PC-9 (cell line): Measurements from ENCODE around the gene TLE1. TPM values are rescaled to one million over a fixed set of nuclear protein-coding genes. Genes with fewer than 3 reads are reported as not detected.

Source experiments
- BruUV-seq: library from RNA; stranded (reverse); fragments of 400-500 nt; replicated peaks from 2 replicates; lab custom pipeline; 2021; lab: Mats Ljungman, UMichigan
- CTCF ChIA-PET: fragments of 300-600 bp; sonication (Branson Sonifier 250); formaldehyde crosslinking; loops from one replicate; lab custom pipeline; 2022; ENCODE audit warnings: antibody characterized with exemption; lab: Charles Lee
- POLR2A ChIA-PET: fragments of 300-600 bp; sonication (Branson Sonifier 250); formaldehyde crosslinking; loops from one replicate; lab custom pipeline; 2022; ENCODE audit warnings: antibody characterized with exemption; ENCODE audit not compliant: unreplicated experiment; lab: Charles Lee
- DNase-seq, 2 experiments: peaks; one replicate each; pipeline versions ENCODE4 v3.0.0 to v3.0.0-alpha.2; 2015 to 2022; ENCODE audit warnings: mixed read lengths in 1 of 2
- H2AFZ ChIP-seq: fragments of 200-600 bp; sonication (generic); 2 replicates; pipeline ENCODE4 v1.8.1; 2017; ENCODE audit warnings: antibody characterized with exemption
- H3F3A ChIP-seq: fragments of 200-600 bp; sonication (generic); 2 replicates; pipeline ENCODE4 v1.8.1; 2017; ENCODE audit warnings: antibody characterized with exemption, mild to moderate bottlenecking, low read depth; ENCODE audit not compliant: insufficient read depth
- H3K27ac ChIP-seq: fragments of 200-600 bp; sonication (generic); 2 replicates; pipeline ENCODE4 v1.6.1; 2016; ENCODE audit warnings: mixed run types
- H3K27me3 ChIP-seq: fragments of 200-600 bp; sonication (generic); 2 replicates; pipeline ENCODE4 v1.6.1; 2016; ENCODE audit warnings: low read depth, mixed run types; ENCODE audit not compliant: insufficient read depth
- H3K36me3 ChIP-seq: fragments of 200-600 bp; sonication (generic); 2 replicates; pipeline ENCODE4 v1.6.1; 2016; ENCODE audit warnings: low read depth, mixed run types
- H3K4me1 ChIP-seq: fragments of 200-600 bp; sonication (generic); replicated peaks from 2 replicates; pipeline ENCODE4 v1.6.1; 2016; ENCODE audit warnings: mixed run types; ENCODE audit not compliant: insufficient read depth
- H3K4me2 ChIP-seq: fragments of 200-600 bp; sonication (generic); 2 replicates; pipeline ENCODE4 v1.6.1; 2017; ENCODE audit warnings: mixed run types
- H3K4me3 ChIP-seq: fragments of 200-600 bp; sonication (generic); 2 replicates; pipeline ENCODE4 v1.6.1; 2016; ENCODE audit warnings: mixed run types
- H3K79me2 ChIP-seq: fragments of 200-600 bp; sonication (generic); 2 replicates; pipeline ENCODE4 v1.6.1; 2017; ENCODE audit warnings: low read depth, mixed run types
- H3K9me2 ChIP-seq: fragments of 200-600 bp; sonication (generic); 2 replicates; pipeline ENCODE4 v1.8.1; 2017; ENCODE audit warnings: mild to moderate bottlenecking; ENCODE audit not compliant: insufficient read depth
- H3K9me3 ChIP-seq: fragments of 200-600 bp; sonication (generic); 2 replicates; pipeline ENCODE4 v1.8.1; 2016; ENCODE audit warnings: low read depth; ENCODE audit not compliant: insufficient read depth
- H4K20me1 ChIP-seq: fragments of 200-600 bp; sonication (generic); 2 replicates; pipeline ENCODE4 v1.8.1; 2017; ENCODE audit not compliant: insufficient read depth
- EZH2 ChIP-seq: fragments of 200-600 bp; sonication (generic); IDR thresholded peaks from 2 replicates; pipeline ENCODE4 v1.8.0; 2017; ENCODE audit warnings: antibody characterized with exemption, low read depth
- intact Hi-C: fragments of 100-400 bp; cut with micrococcal nuclease; formaldehyde crosslinking; loops from one replicate; pipeline ENCODE4 v1.10.0; 2022; ENCODE audit not compliant: unreplicated experiment
- total RNA-seq: library from RNA; stranded (reverse); gene quantifications from 2 replicates; pipeline ENCODE4 v1.2.3, GENCODE V29; 2021
- TF ChIP-seq, protein P1 (sequence below): fragments of 200-600 bp; sonication (generic); conservative IDR thresholded peaks from 2 replicates; pipeline ENCODE4 v1.6.1; 2017; ENCODE audit warnings: mixed run types, antibody characterized with exemption, mild to moderate bottlenecking, moderate library complexity

Gene TLE1
- total RNA-seq, 1 experiment from 2014 or later = 80.9 TPM

DNA sequence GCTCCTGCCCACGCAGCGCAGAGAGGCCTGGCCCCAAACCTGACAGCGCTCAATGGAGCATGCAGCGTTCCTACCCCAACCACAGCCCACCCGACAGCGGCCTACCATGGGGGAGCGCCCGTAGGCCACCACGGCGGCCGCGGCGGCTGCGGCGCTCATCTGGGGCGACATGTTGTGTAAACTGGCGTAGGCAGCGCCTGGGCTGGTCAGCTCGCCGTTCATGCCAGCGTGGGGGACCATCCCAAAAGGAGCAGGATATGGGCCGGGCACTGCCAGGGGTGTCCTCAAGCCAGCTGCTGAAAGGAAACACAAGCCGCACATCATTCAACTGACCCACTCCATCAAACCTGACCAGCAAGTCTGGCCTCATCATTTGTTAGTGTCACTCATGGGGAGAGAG lies 77.7 kb downstream of the TLE1 start:
- ChIA-PET CTCF (no interaction called here), POLR2A (interaction anchor here (0.5 kb wide), 1 partner anchor 143 kb away, joined by 3 read pairs; no protein-coding TSS in a partner anchor)
- Histone ChIP-seq H3K27ac (no peak overlapping the region), H3K79me2 (no peaks in the 10 kb centered on the region), H3K4me1 (no peaks in the 10 kb centered on the region), H3K9me3 (no peaks in the 10 kb centered on the region; the same call in 1 of the 2 replicates), H3K4me2 (no peak overlapping the region), H2AFZ (no peak overlapping the region), H3K36me3 (peaks cover 29% of the 10 kb centered on the region), H3K9me2 (no peaks in the 10 kb centered on the region), H3K4me3 (no peak overlapping the region), H3F3A (no peaks in the 10 kb centered on the region), H3K27me3 (no peaks in the 10 kb centered on the region), H4K20me1 (no peaks in the 10 kb centered on the region)
- no peak for DNase-seq
- TF ChIP-seq EZH2 = no peak
- TF ChIP-seq, protein P1, sequence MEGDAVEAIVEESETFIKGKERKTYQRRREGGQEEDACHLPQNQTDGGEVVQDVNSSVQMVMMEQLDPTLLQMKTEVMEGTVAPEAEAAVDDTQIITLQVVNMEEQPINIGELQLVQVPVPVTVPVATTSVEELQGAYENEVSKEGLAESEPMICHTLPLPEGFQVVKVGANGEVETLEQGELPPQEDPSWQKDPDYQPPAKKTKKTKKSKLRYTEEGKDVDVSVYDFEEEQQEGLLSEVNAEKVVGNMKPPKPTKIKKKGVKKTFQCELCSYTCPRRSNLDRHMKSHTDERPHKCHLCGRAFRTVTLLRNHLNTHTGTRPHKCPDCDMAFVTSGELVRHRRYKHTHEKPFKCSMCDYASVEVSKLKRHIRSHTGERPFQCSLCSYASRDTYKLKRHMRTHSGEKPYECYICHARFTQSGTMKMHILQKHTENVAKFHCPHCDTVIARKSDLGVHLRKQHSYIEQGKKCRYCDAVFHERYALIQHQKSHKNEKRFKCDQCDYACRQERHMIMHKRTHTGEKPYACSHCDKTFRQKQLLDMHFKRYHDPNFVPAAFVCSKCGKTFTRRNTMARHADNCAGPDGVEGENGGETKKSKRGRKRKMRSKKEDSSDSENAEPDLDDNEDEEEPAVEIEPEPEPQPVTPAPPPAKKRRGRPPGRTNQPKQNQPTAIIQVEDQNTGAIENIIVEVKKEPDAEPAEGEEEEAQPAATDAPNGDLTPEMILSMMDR = no peak
- intact Hi-C loops = no loop called here
- BruUV-seq = no TSS peak

- H3K27ac ChIP-seq = no peak overlapping the region
- intact Hi-C loops = no loop called here
These were observed 78.6 kb downstream of the TLE1 start for GRCh38 chr9:81610740-81611107.

GRCh38 chr9:81609782-81610739 lies 79.3 kb downstream of the TLE1 start:
- Histone ChIP-seq H3K27me3 (no peaks in the 10 kb centered on the region), H3K4me3 (no peak overlapping the region), H3K79me2 (no peaks in the 10 kb centered on the region), H3K9me3 (no peaks in the 10 kb centered on the region), H3K36me3 (peaks cover 22% of the 10 kb centered on the region), H3K27ac (no peak overlapping the region), H4K20me1 (no peaks in the 10 kb centered on the region), H3F3A (no peaks in the 10 kb centered on the region), H3K9me2 (no peaks in the 10 kb centered on the region), H3K4me2 (no peak overlapping the region), H3K4me1 (peaks cover 3% of the 10 kb centered on the region), H2AFZ (no peak overlapping the region)
- no peak for TF ChIP-seq EZH2
- ChIA-PET CTCF (no interaction called here), POLR2A (interaction anchor here (0.6 kb wide), 1 partner anchor 111 kb away, joined by 4 read pairs; no protein-coding TSS in a partner anchor)
- BruUV-seq = no TSS peak
- no peak for DNase-seq
- intact Hi-C loops = no loop called here

More at GRCh38 chr9:81610740-81611107, 78.6 kb downstream of the TLE1 start:
- H4K20me1 ChIP-seq = no peaks in the 10 kb centered on the region
- POLR2A ChIA-PET = no interaction called here
- DNase-seq = no peak
- peaks cover 20% of the 10 kb centered on the region for H3K36me3 ChIP-seq
- H2AFZ ChIP-seq = no peak overlapping the region
- H3K4me2 ChIP-seq = no peak overlapping the region
- no peaks in the 10 kb centered on the region for H3K9me3 ChIP-seq
- H3F3A ChIP-seq = no peaks in the 10 kb centered on the region
- no peaks in the 10 kb centered on the region for H3K9me2 ChIP-seq
- H3K79me2 ChIP-seq = no peaks in the 10 kb centered on the region
- H3K27me3 ChIP-seq = no peaks in the 10 kb centered on the region
- TF ChIP-seq EZH2 = no peak
- TF ChIP-seq, protein P1 = no peak
- no peak overlapping the region for H3K4me3 ChIP-seq
- CTCF ChIA-PET = no interaction called here
- BruUV-seq = no TSS peak
- no peaks in the 10 kb centered on the region for H3K4me1 ChIP-seq
